HG03571 (cell line): ENCODE results near the gene TMEM8B.

Source experiments
- ATAC-seq: cut with Tn5 transposase; IDR thresholded peaks from one replicate; pipeline ENCODE4 v1.9.1; 2021; ENCODE audit not compliant: unreplicated experiment

Gene TMEM8B

DNA sequence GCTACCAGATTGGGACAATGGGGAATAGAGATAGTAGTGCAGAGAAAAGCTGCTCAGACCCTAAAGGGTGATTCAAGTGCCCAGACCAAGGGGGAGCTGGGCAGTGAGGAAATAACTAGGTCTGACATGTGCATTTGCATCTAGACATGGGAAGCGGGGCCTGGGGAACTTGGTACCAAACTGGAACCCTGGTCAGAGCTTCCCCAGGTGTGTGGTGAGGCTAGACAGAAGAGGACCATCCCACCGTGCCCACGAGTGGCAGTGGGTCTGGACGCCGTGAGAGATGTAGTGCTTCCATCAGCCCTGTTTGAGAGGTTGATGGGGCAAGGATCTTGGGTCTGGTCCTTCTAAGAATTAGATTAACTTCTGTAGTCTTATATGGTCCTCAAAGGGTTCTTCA is 7.6 kb downstream of the TMEM8B start:
- no peak for ATAC-seq

DNA sequence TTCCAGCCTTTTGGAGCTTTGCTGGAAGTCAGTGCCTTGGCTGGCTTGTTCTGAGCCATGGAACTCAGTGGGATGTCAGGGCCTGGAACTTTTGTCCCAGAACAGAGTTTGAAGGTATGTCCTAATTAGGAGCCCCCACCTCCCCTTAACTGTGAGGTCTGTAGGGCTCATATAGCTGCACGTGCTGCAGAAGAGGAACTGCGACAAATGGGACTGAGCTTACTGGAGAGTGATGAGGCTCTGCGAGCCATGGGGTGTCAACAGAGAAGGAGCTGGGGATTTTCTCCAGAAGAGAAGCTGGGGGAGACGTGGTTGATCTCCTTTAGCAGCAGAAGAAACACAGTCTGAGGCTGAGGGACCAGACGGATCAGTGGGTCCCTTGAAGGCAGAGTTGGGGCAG is 10.9 kb downstream of the TMEM8B start:
- no peak for ATAC-seq

DNA sequence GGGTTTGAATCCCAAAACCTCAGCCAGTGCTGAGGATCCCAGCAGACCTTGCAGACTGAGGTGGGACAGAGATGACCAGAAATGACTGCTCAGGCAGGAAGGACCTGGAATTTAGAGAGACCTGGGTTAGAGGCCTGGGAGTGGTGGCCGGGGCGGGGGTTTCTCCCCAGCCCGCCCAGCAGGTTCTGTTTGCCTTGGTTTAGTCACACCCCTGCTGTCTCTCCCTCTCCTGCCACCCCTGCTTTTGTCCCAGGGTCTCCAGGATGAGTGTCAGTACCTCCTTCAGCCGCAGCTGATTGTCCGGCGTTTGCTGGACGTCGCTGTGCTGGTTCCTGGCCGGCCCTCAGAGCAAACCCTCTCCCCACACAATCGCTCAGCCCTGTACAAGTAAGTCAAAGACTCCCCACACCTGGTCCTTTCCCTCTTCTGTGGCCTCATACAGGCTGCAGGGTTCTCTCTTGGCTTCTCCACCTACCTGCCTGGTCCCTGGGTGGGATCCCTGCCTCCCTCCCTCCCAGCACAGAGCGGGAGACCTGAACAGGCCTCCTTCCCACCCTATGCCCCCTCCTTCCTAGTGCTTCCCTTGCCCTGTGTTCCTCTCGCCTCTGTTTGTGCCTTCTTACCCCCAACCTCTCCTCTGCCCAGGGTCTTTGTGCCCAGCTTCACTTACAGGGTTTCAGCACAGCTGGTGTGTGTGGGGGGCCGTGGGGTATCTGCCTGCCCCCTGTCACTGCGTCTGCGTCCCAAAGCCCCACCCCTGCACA is 12.0 kb downstream of the TMEM8B start:
- ATAC-seq, result no peak

GRCh38 chr9:35841645-35841900 is 12.5 kb downstream of the TMEM8B start:
- no peak for ATAC-seq

DNA sequence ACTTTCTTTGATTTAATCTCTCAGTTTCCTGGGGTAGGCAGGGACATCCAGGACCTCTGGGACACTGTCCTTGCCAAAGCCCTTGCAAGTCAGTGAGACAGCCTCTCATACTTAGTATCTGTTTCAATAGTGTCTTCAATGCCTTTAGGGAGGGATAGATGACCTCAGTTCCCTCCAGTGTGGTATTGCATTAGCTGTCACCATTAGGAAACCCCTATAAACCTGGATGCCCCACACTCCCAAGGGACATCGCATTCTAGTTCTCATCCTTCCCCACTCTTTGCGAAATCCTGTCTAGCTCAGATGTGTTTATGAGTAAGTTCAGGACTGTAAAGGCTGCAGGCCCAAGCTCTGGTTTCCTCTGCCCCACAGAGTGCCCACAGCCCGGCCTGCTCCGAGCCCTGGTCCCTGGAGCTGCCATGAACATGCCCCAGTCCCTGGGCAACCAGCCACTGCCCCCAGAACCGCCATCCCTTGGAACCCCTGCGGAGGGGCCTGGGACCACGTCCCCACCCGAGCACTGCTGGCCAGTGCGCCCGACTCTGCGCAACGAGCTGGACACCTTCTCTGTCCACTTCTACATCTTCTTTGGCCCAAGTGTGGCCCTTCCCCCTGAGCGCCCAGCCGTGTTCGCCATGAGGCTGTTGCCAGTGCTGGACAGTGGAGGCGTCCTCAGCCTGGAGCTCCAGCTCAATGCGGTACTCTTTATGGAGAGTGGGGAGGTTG is 13.2 kb downstream of the TMEM8B start:
- ATAC-seq, result no peak

DNA sequence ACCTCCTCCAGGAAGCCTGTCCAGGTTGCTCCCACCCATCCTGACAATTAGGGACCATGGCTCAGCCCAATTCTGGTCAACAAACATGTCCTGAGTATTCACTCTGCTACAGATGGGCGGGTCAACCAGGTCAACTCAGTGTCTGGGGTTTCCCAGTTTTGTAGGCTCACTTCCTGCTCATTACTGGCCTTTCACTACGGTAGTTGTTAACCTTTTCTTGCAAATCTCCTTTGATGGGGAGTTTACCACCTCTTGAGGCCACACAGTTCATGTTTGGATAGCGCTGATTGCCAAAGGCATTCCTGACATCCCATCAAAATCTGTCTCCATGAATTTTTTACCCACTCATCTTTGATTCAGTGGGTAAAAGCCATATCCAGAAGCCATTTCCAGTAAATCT is 13.8 kb downstream of the TMEM8B start:
- ATAC-seq, result no peak

DNA sequence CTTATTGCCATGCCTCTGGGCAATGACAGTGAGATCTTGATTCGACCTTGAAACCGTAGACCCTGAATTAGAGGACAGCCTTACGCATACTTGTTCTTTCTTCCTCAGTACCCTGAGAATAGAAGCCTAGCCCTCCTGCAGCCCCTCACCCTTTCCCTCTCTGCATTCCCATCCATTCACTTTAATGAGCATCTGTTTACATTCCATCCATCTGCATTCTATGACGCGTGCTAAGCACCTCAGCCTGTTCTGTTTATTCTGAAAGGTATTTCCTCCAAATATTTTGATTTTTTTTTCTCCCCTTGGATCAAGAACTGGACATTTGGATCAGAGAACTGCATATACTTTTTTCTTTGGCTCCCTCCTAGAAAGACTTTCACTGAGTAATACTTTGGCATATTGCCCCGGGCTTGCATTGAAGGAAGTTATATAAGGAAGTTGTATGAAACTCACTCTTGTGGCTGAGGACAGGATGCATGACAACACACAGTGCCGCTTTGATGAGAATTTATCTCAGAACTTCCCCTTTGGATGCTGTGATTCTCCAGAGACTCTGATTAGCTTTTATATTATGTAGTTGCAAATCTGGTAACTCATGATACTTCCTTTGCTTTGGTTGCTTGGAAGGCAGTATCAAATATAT is 15.7 kb downstream of the TMEM8B start:
- ATAC-seq, result no peak

GRCh38 chr9:35845824-35846771 is 17.1 kb downstream of the TMEM8B start:
- ATAC-seq, result no peak

DNA sequence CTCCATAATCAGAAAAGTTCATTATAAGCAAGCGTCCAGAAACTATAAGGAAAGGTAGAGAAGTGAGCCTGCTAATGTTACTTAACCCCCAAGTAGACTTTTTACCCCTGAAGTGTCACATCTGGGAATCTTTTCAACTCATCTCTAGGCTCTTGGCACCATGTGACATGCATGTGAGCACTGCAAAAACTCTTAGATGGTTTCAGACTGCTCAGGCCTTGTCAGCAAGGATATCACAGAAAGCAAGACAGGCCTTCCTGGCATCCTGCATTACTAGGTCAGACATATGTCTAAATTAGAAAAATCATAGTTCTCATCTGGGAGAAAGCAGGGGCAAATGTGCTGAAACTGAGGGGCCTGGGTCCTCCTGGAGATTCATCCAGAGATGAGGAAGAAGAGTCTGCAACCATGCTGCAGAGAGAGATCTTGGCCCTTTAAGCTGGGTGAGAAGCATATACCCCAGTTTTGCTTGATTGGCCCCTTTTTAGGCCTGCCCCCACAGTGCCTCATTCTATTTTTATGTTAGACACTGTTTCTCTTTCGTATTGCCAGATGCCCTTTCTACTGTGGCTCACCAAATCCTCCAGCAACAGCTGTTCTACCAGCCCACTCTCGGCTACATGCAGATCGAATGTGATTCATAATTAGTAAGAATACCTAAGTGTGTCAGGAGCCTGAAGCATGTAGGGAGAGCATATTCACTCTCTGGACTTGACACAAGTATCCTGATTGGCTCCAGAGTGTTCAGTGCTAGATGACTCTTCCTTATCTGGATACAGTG is 19.0 kb downstream of the TMEM8B start:
- ATAC-seq, result peak; percentile 78

- ATAC-seq, result no peak
Measured at GRCh38 chr9:35852267-35852815, 23.3 kb downstream of the TMEM8B start.

DNA sequence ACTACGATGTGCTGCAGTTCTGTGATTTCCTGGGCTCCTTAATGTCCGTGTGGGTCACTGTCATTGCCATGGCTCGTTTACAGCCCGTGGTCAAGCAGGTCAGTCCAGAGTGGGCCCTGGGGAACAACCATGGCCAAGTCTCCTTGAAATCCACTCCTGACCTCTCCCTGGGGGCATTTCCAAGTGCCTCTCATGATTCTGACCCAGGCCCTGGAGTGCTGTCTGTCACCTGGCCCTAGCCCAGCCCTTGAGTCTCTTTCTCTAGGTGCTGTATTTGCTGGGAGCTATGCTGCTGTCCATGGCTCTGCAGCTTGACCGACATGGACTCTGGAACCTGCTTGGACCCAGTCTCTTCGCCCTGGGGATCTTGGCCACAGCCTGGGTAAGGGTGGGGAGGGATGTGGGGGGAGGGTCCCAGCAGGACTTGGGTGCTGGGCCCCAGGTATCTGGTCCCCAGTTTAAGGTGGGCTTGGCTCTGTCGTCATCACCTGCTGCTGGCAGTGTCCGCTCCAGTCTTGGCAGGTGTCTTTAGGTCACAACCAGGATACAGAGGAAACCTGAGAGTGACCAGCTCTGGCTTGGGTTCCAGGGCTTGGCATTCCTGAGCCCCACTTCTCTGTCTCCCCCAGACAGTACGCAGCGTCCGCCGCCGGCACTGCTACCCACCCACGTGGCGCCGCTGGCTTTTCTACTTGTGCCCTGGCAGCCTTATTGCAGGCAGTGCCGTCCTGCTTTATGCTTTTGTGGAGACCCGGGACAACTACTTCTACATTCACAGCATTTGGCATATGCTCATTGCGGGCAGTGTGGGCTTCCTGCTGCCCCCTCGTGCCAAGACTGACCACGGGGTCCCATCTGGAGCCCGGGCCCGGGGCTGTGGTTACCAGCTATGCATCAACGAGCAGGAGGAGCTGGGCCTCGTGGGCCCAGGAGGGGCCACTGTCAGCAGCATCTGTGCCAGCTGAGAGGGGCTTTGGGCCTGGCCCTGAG is 24.1 kb downstream of the TMEM8B start:
- no peak for ATAC-seq

DNA sequence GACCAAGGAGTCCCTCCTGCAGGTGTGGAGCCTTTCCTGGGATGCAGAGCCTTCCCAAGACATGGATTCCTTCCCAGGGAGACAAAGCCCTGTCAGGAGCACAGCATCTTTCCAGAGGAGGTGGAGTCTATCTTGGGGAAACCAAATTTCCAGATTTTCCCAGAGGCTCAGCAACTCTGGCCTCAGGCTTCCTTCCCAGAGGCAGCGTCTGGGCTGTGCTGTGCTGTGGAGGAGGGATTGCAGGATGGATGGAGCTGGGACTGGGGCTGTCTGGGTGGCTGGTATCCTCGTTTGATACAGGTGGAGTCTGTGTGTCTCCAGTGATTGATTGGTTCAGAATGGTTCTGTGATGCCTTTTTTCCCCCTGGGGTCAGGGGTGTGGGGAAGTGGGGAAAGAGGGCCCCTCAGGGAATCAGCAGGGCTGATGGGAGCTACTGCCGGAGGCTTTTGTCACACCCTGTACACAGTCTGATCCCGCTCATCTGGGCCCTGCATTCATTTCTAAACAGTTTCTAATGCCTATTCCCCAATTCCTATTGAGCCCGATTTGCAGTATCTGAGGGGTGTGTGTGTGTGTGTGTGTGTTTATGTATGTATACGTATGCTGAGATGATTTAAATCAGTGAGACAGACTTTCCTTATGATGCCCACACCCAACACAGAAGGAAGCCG is 25.2 kb downstream of the TMEM8B start:
- no peak for ATAC-seq

DNA sequence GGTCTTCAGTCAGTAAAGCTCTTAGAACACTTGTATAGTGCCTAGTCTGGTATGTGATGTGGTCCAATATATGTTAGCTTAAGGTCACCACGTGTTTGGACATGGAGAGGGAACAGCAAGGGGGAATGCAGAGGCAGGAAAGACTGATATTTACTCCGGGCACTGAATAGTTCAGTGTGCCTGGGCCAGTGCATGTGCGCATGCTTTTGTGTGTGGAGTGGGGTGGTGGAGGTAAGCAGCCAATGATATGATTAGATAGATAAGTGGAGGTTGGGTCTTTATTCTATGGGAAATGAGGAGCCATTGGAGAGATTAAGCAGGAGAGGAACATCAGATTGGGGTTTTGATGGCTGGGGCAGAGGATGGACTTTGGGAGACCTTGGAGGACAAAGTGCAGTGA is 27.2 kb downstream of the TMEM8B start:
- no peak for ATAC-seq

GRCh38 chr9:35856882-35857281 is 27.9 kb downstream of the TMEM8B start:
- ATAC-seq, result no peak

DNA sequence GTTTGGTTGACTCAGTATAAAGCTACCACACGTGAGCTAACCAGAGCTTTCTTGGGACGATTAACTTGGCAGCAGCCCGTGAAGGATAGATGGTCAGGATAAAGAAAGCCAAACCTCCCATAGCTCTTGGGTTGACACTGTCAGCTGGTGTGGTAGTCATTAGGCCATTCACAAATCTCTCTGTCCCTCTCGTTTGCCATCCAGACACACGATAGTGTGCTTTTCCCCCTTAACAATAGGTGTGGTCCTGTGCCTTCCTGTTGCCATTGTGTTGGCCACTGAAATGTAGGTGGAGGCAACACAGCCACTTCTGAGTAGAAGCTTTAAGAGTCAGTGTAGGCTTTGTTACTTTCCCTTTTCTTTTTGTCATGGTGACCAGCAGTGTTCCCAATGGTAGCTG is 29.4 kb downstream of the TMEM8B start:
- ATAC-seq, result no peak

GRCh38 chr9:35859310-35859989 is 30.4 kb downstream of the TMEM8B start:
- ATAC-seq, result no peak

GRCh38 chr9:35859990-35860339 is 30.9 kb downstream of the TMEM8B start:
- no peak for ATAC-seq
